ACHN (cell line): ENCODE data around the gene ANKRD52.

Source experiments
- DNase-seq: peaks from one replicate; pipeline ENCODE4 v3.0.0-alpha.2; 2015
- in situ Hi-C: cut with HindIII; loops from 2 replicates; pipeline ENCODE4 v1.10.0; 2017; ENCODE audit warnings: low sequenced_read_pairs, low pct_ligation_motif_present, low pct_unique_long_range_greater_than_20kb

ANKRD52 gene

DNA sequence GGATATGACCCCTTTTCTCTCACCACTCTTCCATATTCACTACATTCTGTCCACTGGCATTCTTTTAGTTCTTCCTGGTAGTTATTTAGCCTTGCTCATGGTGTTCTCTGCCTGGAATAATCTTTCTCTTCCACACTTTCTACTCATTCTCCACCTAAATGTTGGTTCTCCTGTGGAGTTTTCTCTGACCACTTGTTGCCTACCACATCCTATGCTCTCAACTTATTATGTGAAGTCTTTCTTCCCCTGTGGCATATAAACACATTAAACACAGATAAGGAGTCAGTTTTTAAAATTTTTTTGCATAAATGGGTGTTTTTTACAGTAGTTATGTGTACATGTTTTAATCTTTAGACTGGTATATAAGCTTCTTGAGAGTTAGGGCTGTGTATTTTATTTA is 65.6 kb downstream of the ANKRD52 start:
- in situ Hi-C loops: no loop called here
- DNase-seq: no peak

DNA sequence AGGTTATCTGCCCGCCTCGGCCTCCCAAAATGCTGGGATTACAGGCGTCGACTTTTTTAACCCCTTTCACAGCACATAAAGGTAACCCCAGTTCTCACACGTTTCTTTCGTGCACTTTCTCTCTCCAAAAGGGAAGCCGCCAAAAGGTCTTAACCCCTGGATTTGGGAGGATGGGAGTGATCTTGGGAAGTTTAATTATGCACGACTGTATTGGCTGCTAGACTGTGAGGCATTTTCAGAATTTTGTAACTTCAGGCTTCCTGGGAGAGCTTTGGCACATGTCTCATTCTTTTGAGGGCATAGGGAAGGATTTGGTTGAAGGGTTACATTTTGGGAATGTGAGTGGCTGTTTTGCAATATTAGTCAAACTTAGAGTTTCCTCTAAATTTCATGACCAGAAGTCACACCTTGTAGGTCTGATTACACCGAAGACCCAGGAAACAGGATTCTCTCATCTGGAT is 67.5 kb downstream of the ANKRD52 start:
- in situ Hi-C loops: no loop called here
- no peak for DNase-seq

DNA sequence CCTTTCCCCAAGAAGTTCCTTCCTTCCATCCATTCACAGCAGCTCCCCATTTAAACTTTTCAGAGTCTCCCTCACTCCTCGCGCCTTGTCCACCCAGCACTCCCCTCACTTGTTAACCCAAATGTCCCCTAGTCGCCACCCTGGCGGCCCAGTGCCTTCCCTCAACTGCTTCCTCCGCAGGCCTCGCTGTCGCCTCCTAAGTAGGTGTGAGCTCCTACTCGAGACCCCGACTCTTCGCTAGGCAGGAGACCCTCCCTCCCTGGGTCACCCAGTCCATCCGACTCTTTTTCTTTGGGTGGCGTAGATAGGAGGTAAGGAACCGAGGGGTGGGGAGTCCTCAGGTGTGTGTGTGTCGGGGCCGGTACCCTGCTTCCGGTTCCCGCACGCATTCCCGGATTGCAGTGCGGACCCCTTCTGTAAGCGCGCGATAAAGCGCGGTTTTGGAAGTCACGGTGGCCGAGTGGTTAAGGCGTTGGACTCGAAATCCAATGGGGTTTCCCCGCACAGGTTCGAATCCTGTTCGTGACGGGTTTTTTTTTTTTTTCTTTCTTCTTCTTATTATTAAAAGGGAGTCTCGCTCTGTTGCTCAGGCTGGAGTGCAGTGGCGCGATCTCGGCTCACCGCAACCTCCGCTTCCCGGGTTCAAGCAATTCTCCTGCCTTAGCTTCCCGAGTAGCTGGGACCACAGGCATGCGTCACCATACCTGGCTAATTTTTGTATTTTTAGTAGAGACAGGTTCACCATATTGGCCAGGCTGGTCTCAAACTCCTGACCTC is 68.1 kb downstream of the ANKRD52 start:
- peak; percentile 93 for DNase-seq
- in situ Hi-C loops: loop anchor here (5.0 kb wide), 1 partner anchor 73 kb away; the partner anchor contains the start of genes RPL41 and ZC3H10

DNA sequence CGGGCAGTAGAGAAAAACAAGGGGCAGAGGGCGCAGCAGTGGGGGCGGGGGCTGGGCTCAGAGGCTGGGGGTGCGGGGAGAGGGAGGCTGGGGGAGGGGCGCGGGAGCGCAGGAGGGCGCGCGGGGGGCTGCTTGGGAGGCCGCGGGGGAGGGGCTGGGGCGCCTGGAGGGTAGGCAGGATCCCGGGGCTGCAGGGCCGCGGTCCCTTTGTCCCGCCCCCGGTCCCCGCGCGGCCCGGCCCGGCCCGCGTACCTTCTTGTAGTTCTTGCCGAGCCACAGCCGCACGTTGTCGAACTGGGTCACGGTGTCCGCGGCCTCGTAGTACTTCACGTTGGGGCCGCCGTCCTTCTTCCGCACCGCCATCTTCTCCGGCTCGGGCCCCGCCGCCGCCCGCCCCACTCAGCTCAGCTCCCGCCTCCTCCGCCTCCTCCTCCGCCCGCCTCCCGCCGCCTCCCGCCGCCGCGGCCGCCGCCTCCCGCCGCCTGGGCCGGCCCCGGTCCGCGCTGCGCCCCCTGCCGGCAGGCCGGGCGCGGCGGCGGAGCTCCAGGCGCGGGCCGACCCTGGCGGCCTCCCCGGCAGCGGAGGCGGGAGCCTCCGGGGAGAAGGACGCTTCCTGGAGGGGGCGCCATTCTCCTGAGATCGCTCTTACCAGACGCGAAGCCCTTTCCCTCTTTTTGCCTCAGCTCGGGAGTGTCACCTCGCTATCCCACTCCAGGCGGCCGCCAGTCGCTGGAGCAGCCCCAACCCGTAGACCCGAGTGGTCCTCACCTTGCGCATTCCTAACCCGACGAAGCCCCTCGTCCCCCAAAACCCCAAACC is 68.9 kb downstream of the ANKRD52 start, which contains the start of gene SMARCC2:
SMARCC2 (minus strand) TSS at position 385 of the 819 bp plus-strand sequence; CDS start at position 363, 22 bp downstream.
- DNase-seq: peak; percentile 96
- in situ Hi-C loops: loop anchor here (5.0 kb wide), 1 partner anchor 72 kb away; the partner anchor contains the start of genes RPL41 and ZC3H10

DNA sequence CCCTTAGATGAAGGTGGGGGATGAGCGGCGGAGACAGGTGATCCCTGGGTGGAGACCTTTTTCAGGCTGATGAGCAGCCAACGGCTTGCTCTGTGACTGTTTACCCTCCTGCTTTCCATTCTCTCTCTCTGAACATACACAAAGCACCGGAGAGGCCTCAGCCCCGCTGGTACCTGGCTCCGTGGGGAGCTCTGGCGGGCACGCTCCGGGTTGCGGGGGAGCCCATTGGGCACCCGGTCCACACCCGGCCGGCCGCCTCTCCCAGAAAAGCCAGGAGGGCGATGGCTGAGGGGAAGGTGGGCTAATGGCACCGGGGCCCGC is 69.4 kb downstream of the ANKRD52 start:
- in situ Hi-C loops: loop anchor here (5.0 kb wide), 1 partner anchor 71 kb away; the partner anchor contains the start of genes RPL41 and ZC3H10
- DNase-seq: no peak

DNA sequence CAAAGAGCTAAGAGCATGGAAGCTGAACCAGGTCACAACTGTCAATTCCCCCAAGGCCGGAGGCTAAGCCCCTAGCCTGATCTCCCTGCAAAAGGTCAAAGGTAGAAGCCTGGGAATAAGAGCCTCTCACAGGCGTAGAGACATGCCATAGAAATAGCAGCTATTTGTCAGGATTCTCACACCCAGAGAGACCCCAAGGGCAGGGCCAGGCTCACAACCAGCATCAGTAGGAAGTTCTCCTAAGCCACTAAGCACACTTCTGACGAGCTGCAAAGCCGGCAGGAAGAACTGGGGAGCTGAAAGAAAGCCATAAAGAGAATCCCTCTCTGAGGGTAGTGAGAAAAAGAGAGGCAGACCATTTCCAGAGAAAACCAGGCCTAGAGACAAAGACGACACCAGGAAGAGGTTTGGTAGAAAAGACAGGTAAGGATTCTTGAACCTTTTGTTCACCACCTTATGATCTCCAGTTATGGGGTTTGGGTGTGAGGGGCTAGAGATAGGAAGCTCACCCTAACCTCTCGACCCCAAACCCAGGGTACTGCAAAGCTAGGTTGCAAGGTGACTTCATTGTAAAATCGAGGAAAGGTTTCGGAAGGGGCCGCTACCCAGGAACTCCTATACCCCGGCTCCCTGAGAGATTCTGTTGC is 69.9 kb downstream of the ANKRD52 start:
- DNase-seq: no peak
- in situ Hi-C loops: loop anchor here (5.0 kb wide), 1 partner anchor 71 kb away; the partner anchor contains the start of genes RPL41 and ZC3H10
